Natural killer cell treated with Interleukin-12 subunit alpha and Interleukin-12 subunit beta and Interleukin-15 and Interleukin-18, amount 100 ng/mL, for 72 hours (primary cell): Measurements from ENCODE around the gene STX12. TPM values are rescaled to one million over a fixed set of nuclear protein-coding genes. Genes with fewer than 3 reads are reported as not detected.
"Not testable (repeated sequence)": the region's sequence is repeated elsewhere in the genome, so short reads cannot be mapped to it uniquely, and the experiment has no call there.

Experiments
- ATAC-seq, 2 donors: fragments of 150-1000 bp; cut with Tn5 transposase in 1 of 2; sonication (Bioruptor Pico), chemical (Tn5 transposase) in 1 of 2; 2 replicates each; pipeline ENCODE4 v1.10.0; 2021
- DNase-seq: peaks from one replicate; pipeline ENCODE4 v3.0.0; 2022; ENCODE audit warnings: low spot score
- H3K27ac Mint-ChIP-seq, 2 donors: 1 replicate in 1 of 2; 2 replicates in 1 of 2; pipeline ENCODE4 v1.8.0; 2022; ENCODE audit warnings: mixed read lengths in 2 of 2, mild to moderate bottlenecking in 1 of 2, moderate library complexity in 1 of 2
- H3K27me3 Mint-ChIP-seq, 2 donors: 1 replicate in 1 of 2; 2 replicates in 1 of 2; pipeline ENCODE4 v1.8.0; 2022; ENCODE audit warnings: mixed read lengths in 2 of 2
- H3K36me3 Mint-ChIP-seq: one replicate; pipeline ENCODE4 v1.8.0; 2022; ENCODE audit warnings: mixed read lengths
- H3K4me1 Mint-ChIP-seq, 2 donors: 1 replicate in 1 of 2; 2 replicates in 1 of 2; pipeline ENCODE4 v1.8.0; 2022; ENCODE audit warnings: low read depth in 2 of 2, mixed read lengths in 2 of 2, mild to moderate bottlenecking in 1 of 2
- H3K4me3 Mint-ChIP-seq: one replicate; pipeline ENCODE4 v1.8.0; 2022; ENCODE audit warnings: mixed read lengths
- H3K9me3 Mint-ChIP-seq: 2 replicates; pipeline ENCODE4 v1.8.0; 2022; ENCODE audit warnings: mixed read lengths
- total RNA-seq, 2 donors: library from RNA; stranded (reverse); gene quantifications; one replicate each; pipeline ENCODE4 v1.2.3, GENCODE V29; 2022

Gene STX12
- total RNA-seq, 2 donors from 2014 or later: 47.9 to 50.2 TPM

- no peaks in the 10 kb centered on the region for H3K4me1 Mint-ChIP-seq
- peaks cover 10% of the 10 kb centered on the region for H3K36me3 Mint-ChIP-seq
- H3K9me3 Mint-ChIP-seq: no peaks in the 10 kb centered on the region
- no peak overlapping the region for H3K4me3 Mint-ChIP-seq
- ATAC-seq (no peak), DNase-seq (no peak)
- no peaks in the 10 kb centered on the region for H3K27me3 Mint-ChIP-seq
- peak overlapping the region in 1 of 2 donors; percentile 4 for H3K27ac Mint-ChIP-seq
Measured at GRCh38 chr1:27760426-27760825, 12.6 kb upstream of the STX12 start.

- Mint-ChIP-seq H3K9me3 (no peaks in the 10 kb centered on the region), H3K4me3 (no peak overlapping the region), H3K4me1 (no peaks in the 10 kb centered on the region), H3K27me3 (no peaks in the 10 kb centered on the region), H3K27ac (no peak overlapping the region), H3K36me3 (peaks cover 10% of the 10 kb centered on the region)
- ATAC-seq (no peak), DNase-seq (no peak)
Measured at GRCh38 chr1:27762033-27762432, 11.0 kb upstream of the STX12 start.

GRCh38 chr1:27763358-27763757 lies 9.7 kb upstream of the STX12 start:
- Mint-ChIP-seq H3K36me3 (peaks cover 6% of the 10 kb centered on the region), H3K9me3 (no peaks in the 10 kb centered on the region), H3K4me1 (no peaks in the 10 kb centered on the region), H3K27me3 (no peaks in the 10 kb centered on the region), H3K27ac (no peak overlapping the region), H3K4me3 (no peak overlapping the region)
- ATAC-seq (no peak), DNase-seq (no peak)

GRCh38 chr1:27770293-27770830 lies 2.7 kb upstream of the STX12 start:
- Mint-ChIP-seq H3K9me3 (no peaks in the 10 kb centered on the region), H3K4me1 (peaks cover 9 to 18% of the 10 kb centered on the region in 2 donors), H3K27me3 (no peaks in the 10 kb centered on the region), H3K36me3 (peaks cover 6% of the 10 kb centered on the region), H3K4me3 (no peak overlapping the region), H3K27ac (no peak overlapping the region)
- DNase-seq (no peak), ATAC-seq (no peak)

GRCh38 chr1:27772036-27772931 lies 735 bp upstream of the STX12 start:
- Mint-ChIP-seq H3K36me3 (peaks cover 19% of the 10 kb centered on the region), H3K27ac (peak overlapping the region; percentile 99), H3K27me3 (no peaks in the 10 kb centered on the region), H3K9me3 (no peaks in the 10 kb centered on the region), H3K4me3 (peak overlapping the region; percentile 94), H3K4me1 (peaks cover 20 to 32% of the 10 kb centered on the region in 2 donors)
- no peak for DNase-seq
- ATAC-seq: no peak

GRCh38 chr1:27773826-27774445 lies 917 bp downstream of the STX12 start:
- H3K27ac Mint-ChIP-seq: peak overlapping the region; percentile 99
- DNase-seq (no peak), ATAC-seq (peak in 1 of 2 donors; percentile 6)
- peaks cover 19% of the 10 kb centered on the region for H3K36me3 Mint-ChIP-seq
- no peaks in the 10 kb centered on the region for H3K27me3 Mint-ChIP-seq
- H3K4me3 Mint-ChIP-seq: peak overlapping the region; percentile 94
- no peaks in the 10 kb centered on the region for H3K9me3 Mint-ChIP-seq
- peaks cover 24 to 33% of the 10 kb centered on the region in 2 donors for H3K4me1 Mint-ChIP-seq

GRCh38 chr1:27774654-27775053 lies 1.6 kb downstream of the STX12 start:
- Mint-ChIP-seq H3K4me1 (peaks cover 27 to 33% of the 10 kb centered on the region in 2 donors), H3K36me3 (peaks cover 19% of the 10 kb centered on the region), H3K27ac (peak overlapping the region; percentile 99), H3K4me3 (peak overlapping the region; percentile 22), H3K27me3 (no peaks in the 10 kb centered on the region), H3K9me3 (no peaks in the 10 kb centered on the region)
- DNase-seq: no peak
- ATAC-seq: no peak

GRCh38 chr1:27775336-27775735 lies 2.3 kb downstream of the STX12 start:
- not testable (repeated sequence) for H3K4me3 Mint-ChIP-seq, ATAC-seq, DNase-seq, H3K27me3 Mint-ChIP-seq, H3K9me3 Mint-ChIP-seq
- Mint-ChIP-seq H3K36me3 (peaks cover 19% of the 10 kb centered on the region), H3K27ac (peak overlapping the region in 1 of 2 donors; percentile 11), H3K4me1 (peaks cover 28 to 33% of the 10 kb centered on the region in 2 donors)

GRCh38 chr1:27776276-27776675 lies 3.3 kb downstream of the STX12 start:
- peak overlapping the region in 1 of 2 donors; percentile 11 for H3K27ac Mint-ChIP-seq
- DNase-seq, H3K4me3 Mint-ChIP-seq: not testable (repeated sequence)

GRCh38 chr1:27778056-27778455 lies 5.0 kb downstream of the STX12 start:
- DNase-seq (no peak), ATAC-seq (no peak)
- Mint-ChIP-seq H3K4me3 (no peak overlapping the region), H3K27me3 (no peaks in the 10 kb centered on the region), H3K27ac (no peak overlapping the region), H3K4me1 (peaks cover 26 to 33% of the 10 kb centered on the region in 2 donors), H3K36me3 (peaks cover 19% of the 10 kb centered on the region), H3K9me3 (no peaks in the 10 kb centered on the region)

More at GRCh38 chr1:27776276-27776675, 3.3 kb downstream of the STX12 start:
- not testable (repeated sequence) for ATAC-seq, H3K9me3 Mint-ChIP-seq, H3K27me3 Mint-ChIP-seq
- Mint-ChIP-seq H3K36me3 (peaks cover 19% of the 10 kb centered on the region), H3K4me1 (peaks cover 28 to 35% of the 10 kb centered on the region in 2 donors)

- Mint-ChIP-seq H3K9me3 (no peaks in the 10 kb centered on the region), H3K27ac (no peak overlapping the region), H3K27me3 (no peaks in the 10 kb centered on the region), H3K4me3 (no peak overlapping the region), H3K4me1 (peaks cover 20 to 27% of the 10 kb centered on the region in 2 donors), H3K36me3 (peaks cover 13% of the 10 kb centered on the region)
- DNase-seq: no peak
- no peak for ATAC-seq
Measured at GRCh38 chr1:27779122-27779521, 6.1 kb downstream of the STX12 start.

GRCh38 chr1:27782950-27783349 lies 9.9 kb downstream of the STX12 start:
- ATAC-seq (no peak), DNase-seq (no peak)
- Mint-ChIP-seq H3K27ac (no peak overlapping the region), H3K9me3 (no peaks in the 10 kb centered on the region), H3K4me1 (peaks cover 17% of the 10 kb centered on the region in 2 donors), H3K27me3 (no peaks in the 10 kb centered on the region), H3K4me3 (no peak overlapping the region), H3K36me3 (no peaks in the 10 kb centered on the region)

GRCh38 chr1:27784700-27785099 lies 11.7 kb downstream of the STX12 start:
- DNase-seq (no peak), ATAC-seq (no peak)
- Mint-ChIP-seq H3K27me3 (no peaks in the 10 kb centered on the region), H3K9me3 (no peaks in the 10 kb centered on the region), H3K36me3 (no peaks in the 10 kb centered on the region), H3K4me1 (peaks cover 17% of the 10 kb centered on the region in 2 donors), H3K4me3 (no peak overlapping the region), H3K27ac (no peak overlapping the region)
